ENCODE results near the gene CEP57. TPM values are rescaled to one million over a fixed set of nuclear protein-coding genes. Genes with fewer than 3 reads are reported as not detected.

The CEP57 gene
- 10 to 100 TPM; 68.9 to 93.1 (median 88.7) TPM for polyA plus RNA-seq (ENCODE audit: insufficient read length in 4 of 4)

- peak; percentile 97 to 98 (median 98) for DNase-seq (ENCODE audit: low read depth in 4 of 4, low spot score in 3 of 4)
These were observed at the start of gene CEP57 for GRCh38 chr11:95790123-95790932. Gene CEP57 (plus strand): TSS chr11:95790498. CDS start chr11:95790699, 201 bp downstream.

DNA sequence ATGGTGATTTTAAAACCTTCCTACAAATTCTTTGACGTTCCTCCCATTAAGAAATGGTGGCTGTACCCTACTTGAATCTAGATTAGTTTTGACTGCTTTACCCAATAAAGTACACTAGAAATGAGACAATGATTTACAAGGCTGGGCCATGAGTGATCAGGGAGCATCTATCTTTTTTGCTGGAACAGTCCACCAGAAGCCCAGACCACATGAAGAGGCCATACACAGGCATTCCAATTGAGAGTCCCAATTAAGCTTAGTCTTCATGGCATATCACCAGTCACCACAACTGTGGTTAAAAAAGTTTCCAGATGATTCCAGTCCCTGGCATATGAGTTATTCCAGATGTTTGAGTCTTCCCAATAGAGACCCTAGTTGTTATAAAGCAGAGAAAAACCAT lies 40.2 kb upstream of the CEP57 start:
- no peak for DNase-seq (ENCODE audit: low read depth in 4 of 4, low spot score in 3 of 4)

DNA sequence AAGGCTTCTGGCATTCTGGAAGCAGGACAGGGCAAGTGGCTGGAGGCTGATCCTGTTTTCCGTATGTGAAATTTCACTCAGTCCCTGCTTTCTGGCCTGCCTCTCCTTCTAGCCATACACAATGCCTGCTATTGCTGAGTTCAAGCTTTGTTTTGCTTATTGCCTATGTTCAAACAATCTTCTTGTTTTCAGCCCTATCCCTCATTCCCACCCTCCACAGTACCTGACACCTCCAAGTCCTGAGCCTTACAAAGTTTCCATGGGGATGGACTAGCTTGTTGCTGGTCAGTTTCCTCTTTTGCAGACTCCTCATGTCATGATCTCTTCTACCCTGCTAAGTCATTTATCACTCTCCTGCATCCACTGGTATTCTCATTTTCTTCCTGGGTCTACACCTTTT lies 38.8 kb upstream of the CEP57 start:
- no peak for DNase-seq (ENCODE audit: low read depth in 4 of 4, low spot score in 3 of 4)

- no peak for DNase-seq (ENCODE audit: low read depth in 4 of 4, low spot score in 3 of 4)
These were observed 29.4 kb upstream of the CEP57 start for GRCh38 chr11:95760941-95761340.

GRCh38 chr11:95762534-95762933 lies 27.8 kb upstream of the CEP57 start:
- no peak for DNase-seq (ENCODE audit: low read depth in 4 of 4, low spot score in 3 of 4)

DNA sequence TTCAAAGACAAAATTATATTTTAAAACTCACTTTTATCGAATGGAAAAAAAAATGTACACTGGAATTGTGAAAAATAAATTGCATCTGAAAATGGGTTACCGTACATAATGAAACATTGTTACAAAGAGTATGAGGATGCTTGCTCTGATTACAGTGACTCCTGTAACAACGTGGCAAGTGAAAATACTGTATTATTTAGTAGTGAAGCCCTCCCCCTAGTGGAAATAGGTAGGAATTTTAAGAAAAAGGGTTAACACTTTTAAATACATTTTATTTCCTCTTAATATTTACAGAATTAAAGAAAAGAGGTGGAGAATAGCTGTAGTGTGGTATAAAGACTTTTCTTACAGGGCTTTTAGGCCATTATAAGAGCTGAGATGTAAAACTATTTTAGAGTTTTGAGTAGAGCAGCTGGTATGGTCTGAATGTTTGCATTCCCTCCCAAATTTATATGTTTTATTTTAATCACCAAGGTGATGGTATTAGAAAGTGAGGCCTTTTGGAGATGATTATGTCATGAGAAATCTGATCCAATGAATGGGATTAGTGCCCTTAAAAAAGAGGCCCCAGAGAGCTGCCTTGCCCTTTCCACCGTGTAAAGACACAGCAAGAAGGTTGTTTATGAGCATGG lies 25.9 kb upstream of the CEP57 start:
- DNase-seq (ENCODE audit: low read depth in 4 of 4, low spot score in 3 of 4), result peak; percentile 18 to 52 (median 44)

- no peak for DNase-seq (ENCODE audit: low read depth in 4 of 4, low spot score in 3 of 4)
These were observed 23.6 kb upstream of the CEP57 start for GRCh38 chr11:95766701-95767100.

GRCh38 chr11:95767498-95767897 lies 22.8 kb upstream of the CEP57 start:
- no peak for DNase-seq (ENCODE audit: low read depth in 4 of 4, low spot score in 3 of 4)

GRCh38 chr11:95768521-95768920 lies 21.8 kb upstream of the CEP57 start:
- DNase-seq (ENCODE audit: low read depth in 4 of 4, low spot score in 3 of 4), result no peak

- DNase-seq (ENCODE audit: low read depth in 4 of 4, low spot score in 3 of 4), result no peak
These were observed 13.4 kb upstream of the CEP57 start for GRCh38 chr11:95776859-95777258.

DNA sequence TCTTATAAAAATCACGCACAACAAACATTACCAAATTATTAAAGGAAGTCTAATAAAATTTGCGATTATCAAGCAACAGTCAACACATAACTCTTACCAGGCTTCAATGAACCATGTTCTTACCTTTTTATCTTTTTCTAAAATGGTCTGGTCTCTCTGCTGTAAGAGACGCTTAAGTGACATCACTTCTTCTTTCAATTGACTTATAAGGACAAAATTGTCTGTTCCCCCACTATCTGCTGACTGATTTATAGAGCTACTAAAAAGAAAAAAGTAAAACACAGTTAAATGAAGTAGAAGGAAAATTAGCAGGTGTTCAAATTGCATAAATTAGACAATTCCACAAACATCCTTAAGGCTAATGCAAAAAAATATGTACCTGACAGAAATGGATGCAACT lies 11.6 kb upstream of the CEP57 start:
- DNase-seq (ENCODE audit: low read depth in 4 of 4, low spot score in 3 of 4), result no peak

GRCh38 chr11:95780544-95780943 lies 9.8 kb upstream of the CEP57 start:
- no peak for DNase-seq (ENCODE audit: low read depth in 4 of 4, low spot score in 3 of 4)

DNA sequence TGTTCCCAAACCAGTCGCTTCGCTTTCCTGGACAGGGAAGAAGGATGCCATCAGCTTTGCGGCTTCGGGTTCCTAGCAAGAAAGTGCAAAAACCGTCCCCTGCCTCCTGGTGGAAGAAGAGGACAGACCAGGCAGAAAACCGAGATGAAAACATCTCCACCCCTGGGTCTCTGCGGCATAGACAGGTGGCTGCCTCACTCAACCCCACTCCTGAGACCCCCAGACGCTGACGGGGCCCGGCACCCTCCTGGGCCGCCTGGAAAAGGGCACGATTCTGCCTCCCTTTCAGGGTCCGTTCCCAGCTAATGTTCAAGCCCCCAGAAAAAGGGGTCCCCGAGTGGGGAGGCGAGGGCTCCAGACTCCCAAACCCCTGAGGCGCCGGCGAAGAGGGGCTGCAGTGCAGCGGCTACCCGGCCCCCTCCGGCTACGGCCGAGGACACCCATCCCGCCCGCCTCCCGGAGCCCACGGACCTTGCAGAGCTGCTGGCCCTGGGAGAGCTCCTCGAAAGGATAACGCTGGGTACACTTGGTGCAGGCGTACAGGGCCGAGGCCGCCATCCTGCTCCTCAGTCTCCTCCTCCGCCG lies 1.3 kb upstream of the CEP57 start:
- peak; percentile 21 to 35 (median 30) for DNase-seq (ENCODE audit: low read depth in 4 of 4, low spot score in 3 of 4)

DNA sequence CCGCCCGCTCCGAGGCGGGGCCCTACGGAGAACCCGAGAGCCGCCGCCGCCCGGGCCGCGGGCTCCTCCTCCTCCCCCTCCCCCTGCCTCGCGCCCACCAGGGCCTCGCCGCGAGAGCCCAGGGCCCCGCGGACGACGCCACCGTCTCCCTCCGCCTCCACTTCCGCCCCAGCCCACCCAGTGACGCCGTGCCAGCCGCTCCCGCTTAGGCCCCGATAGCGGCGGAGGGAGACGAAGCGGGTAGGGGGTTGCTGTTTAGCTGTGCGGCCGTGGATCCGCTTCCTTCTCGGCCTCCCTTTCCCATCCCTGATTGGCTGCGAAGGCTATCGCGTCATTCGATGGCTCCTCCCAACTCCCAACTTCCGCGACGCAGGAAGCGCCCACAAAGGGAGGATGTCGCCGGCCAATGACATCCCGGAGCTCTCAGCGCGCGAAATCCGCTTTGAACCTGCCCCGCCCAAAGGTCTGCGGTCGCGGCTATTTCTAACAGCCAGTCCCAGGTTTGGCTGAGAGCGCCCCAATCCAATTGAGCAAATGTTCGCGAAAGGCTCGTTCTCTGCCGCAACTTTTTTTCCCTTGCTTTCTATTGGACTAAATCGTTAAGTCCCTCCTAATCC lies 684 bp upstream of the CEP57 start, which contains the start of gene FAM76B:
Gene FAM76B, minus strand, starts transcription at position 277 of the 617 bp plus-strand sequence. CDS start 304 bp downstream, outside the sequence.
- DNase-seq (ENCODE audit: low read depth in 4 of 4, low spot score in 3 of 4), result peak; percentile 98 to 99 (median 98)

- peak; percentile 49 to 60 (median 53) for DNase-seq (ENCODE audit: low read depth in 4 of 4, low spot score in 3 of 4)
These were observed 823 bp downstream of the CEP57 start for GRCh38 chr11:95790933-95791708.

DNA sequence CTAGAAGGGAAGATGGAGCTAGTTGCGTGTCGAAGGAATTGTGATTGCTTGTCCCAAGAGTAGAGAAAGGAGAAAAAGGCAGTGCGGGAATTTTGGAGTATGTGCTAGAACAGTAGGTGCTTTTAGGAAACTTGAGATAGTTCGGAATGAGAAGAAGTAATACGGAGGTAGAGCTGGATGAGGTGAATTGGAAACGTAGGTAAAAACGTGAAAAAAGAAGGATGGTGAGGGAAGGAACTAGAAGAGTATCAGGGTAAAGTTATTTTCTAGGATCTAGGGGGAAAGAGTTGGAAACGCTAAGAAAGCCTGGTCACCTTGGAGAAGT lies 1.4 kb downstream of the CEP57 start:
- no peak for DNase-seq (ENCODE audit: low read depth in 4 of 4, low spot score in 3 of 4)

DNA sequence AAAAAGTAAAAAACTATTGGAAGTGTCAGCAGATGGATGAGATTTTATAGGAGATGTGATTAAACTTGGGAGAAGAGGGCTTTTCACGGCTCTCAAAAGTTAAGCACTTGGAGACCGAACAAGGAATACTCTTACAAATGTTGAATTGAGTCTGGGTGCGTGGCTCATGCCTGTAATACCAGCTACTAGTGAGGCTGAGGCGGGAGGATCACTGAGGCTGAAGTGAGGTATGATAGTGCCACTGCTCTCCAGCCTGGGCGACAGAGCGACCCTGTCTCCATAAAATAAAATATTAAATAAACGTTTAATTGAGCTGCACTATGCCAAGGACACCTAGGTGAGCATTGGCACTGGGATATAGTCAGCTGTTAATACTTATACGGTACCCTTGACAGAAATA lies 1.9 kb downstream of the CEP57 start:
- no peak for DNase-seq (ENCODE audit: low read depth in 4 of 4, low spot score in 3 of 4)

- DNase-seq (ENCODE audit: low read depth in 4 of 4, low spot score in 3 of 4), result no peak
These were observed 2.4 kb downstream of the CEP57 start for GRCh38 chr11:95792700-95793099.

- DNase-seq (ENCODE audit: low read depth in 4 of 4, low spot score in 3 of 4), result no peak
These were observed 2.8 kb downstream of the CEP57 start for GRCh38 chr11:95793116-95793515.

GRCh38 chr11:95794086-95794485 lies 3.8 kb downstream of the CEP57 start:
- DNase-seq (ENCODE audit: low read depth in 4 of 4, low spot score in 3 of 4), result no peak

All from left renal pelvis (tissue), 4 donors.